HL-60/S4 (cell line): ENCODE results near the gene EIF2S3.

Source experiments
- in situ Hi-C: fragments of 300-500 bp; cut with MboI; formaldehyde crosslinking; loops from 2 replicates; pipeline ENCODE4 v1.14.3; 2022; ENCODE audit warnings: low sequenced_read_pairs

EIF2S3 gene

DNA sequence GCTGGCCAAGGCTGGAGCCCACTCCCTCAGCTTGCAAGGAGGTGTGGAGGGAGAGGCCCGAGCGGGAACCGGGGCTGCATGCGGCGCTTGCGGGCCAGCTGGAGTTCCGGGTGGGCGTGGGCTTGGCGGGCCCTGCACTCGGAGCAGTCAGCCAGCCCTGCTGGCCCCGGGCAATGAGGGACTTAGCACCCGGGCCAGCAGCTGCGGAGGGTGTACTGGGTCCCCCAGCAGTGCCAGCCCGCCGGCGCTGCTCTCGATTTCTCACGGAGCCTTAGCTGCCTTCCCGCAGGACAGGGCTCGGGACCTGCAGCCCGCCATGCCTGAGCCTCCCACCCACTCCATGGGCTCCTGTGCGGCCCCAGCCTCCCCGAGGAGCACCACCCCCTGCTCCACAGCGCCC is 5.1 kb upstream of the EIF2S3 start:
- in situ Hi-C loops: loop anchor here (25.0 kb wide), 1 partner anchor 362 kb away; no protein-coding TSS in a partner anchor

DNA sequence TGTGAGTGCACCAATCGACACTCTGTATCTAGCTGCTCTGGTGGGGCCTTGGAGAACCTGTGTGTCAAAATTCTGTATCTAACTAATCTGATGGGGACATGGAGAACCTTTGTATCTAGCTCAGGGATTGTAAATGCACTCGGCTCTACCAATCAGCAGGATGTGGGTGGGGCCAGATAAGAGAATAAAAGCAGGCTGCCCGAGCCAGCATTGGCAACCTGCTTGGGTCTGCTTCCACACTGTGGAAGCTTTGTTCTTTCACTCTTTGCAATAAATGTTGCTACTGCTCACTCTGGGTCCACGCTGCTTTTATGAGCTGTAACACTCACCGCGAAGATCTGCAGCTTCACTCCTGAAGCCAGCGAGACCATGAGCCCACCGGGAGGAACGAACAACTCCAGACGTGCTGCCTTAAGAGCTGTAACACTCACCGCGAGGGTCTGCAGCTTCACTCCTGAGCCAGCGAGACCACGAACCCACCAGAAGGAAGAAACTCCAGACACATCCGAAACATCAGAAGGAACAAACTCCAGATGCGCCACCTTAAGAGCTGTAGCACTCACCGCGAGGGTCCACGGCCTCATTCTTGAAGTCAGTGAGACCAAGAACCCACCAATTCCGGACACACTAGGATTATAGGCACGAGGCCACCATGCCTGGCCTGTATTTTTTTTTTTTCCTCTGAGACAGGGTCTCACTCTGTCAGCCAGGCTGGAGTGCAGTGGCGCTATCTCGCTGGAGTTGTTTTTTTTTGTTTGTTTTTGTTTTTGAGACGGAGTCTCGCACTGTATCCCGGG is 4.0 kb upstream of the EIF2S3 start:
- in situ Hi-C loops: loop anchor here (25.0 kb wide), 1 partner anchor 363 kb away; no protein-coding TSS in a partner anchor

DNA sequence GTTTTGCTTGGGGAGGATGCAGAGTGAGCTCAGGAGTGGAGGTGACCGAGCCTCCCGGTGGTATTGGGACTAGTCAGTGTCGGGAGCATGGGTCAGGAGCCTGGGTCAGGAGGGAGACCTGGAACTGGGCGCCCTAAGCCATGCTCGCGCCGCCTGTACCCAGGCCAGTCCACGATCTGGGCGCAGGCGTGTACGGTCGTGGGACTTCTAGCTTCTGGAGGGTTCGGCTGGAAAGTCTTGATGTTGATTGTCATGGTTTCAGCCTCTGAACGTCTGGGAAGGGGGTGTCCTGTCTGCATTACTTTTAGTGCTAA is 244 bp downstream of the EIF2S3 start:
- in situ Hi-C loops: loop anchor here (25.0 kb wide), 1 partner anchor 368 kb away; no protein-coding TSS in a partner anchor

DNA sequence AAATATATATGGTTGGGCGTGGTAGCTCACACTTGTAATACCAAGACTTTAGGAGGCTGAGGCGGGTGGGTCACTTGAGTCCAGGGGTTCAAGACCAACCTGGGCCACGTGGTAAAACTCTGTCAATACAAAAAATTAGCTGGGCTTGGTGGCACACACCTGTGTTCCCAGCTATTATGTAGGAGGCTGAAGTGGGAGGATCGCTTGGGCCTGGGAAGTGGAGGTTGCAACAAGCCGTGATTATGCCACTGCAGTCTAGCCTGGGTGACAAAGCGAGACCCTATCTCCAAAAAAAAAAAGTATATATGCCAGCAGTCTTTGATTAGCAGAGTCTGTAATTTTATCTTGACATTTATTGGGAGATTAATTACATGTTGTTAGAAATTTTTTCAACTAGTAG is 8.7 kb downstream of the EIF2S3 start:
- in situ Hi-C loops: loop anchor here (25.0 kb wide), 1 partner anchor 376 kb away; no protein-coding TSS in a partner anchor

DNA sequence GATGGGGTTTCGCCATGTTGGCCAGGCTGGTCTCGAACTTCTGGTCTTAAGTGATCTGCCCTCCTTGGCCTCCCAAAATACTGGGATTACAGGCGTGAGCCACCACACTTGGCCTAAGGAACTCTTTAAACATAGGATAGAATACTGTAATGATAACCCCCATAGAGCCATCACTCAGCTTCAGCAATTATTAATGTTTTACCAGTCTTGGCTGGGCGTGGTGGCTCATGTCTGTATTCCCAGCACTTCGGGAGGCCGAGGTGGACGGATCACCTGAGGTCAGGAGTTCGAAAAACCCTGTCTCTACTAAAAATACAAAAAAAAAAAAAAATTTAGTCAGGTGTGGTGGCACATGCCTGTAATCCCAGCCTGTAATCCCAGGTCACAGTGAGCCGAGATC is 15.1 kb downstream of the EIF2S3 start:
- in situ Hi-C loops: loop anchor here (25.0 kb wide), 1 partner anchor 383 kb away; no protein-coding TSS in a partner anchor

DNA sequence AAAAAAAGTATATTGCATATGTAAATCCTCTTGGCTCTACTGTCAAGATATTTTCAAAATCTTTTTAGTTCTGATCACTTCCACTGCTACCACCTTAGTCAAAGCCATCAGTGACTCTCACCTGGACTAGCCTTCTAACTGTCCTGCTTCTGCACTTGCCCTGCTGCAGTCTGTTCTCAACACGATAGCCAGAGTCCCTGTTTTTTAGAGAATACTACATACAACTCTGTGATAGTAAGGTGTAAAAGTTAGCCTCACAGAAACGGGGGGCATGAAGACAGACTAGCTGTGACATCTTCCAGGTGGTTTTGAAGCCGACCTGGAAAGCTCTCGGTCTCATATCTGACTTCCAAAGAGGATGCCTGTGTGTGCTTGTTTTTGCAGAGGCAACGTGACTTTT is 24.7 kb downstream of the EIF2S3 start:
- in situ Hi-C loops: no loop called here

DNA sequence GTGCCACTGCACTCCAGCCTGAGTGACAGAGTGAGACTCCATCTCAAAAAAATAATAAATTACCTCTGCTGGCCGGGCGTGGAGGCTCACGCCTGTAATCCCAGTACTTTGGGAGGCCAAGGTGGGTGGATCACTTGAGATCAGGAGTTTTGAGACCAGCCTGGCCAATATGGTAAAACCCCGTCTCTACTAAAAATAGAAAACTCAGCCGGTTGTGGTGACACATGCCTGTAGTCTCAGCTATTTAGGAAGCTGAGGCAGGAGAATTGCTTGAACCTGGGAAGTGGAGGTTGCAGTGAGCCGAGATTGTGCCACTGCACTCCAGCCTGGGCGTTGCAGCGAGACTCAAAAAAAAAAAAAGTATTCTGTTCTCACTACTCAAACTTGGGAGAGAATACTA is 25.5 kb downstream of the EIF2S3 start:
- in situ Hi-C loops: loop anchor here (10.0 kb wide), 1 partner anchor 165 kb away; no protein-coding TSS in a partner anchor

DNA sequence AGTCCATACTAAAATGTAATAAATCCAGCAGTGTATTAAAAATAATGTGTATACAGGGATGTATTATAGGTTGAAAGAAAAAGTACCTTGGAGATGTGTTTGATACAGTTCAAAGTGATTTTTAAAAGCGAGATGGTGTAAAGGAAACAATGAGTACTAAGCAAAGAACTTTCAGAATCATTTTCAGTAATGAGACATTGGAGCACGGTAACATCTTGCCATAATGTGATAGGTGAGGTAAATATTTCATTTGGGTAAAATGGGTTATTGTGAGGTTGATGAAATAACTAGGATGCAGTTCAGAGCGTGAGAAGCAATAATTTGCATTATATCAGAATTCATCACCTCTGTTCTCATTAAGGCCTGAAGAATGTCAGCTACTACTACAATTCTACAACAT is 25.9 kb downstream of the EIF2S3 start:
- in situ Hi-C loops: loop anchor here (10.0 kb wide), 1 partner anchor 164 kb away; no protein-coding TSS in a partner anchor

DNA sequence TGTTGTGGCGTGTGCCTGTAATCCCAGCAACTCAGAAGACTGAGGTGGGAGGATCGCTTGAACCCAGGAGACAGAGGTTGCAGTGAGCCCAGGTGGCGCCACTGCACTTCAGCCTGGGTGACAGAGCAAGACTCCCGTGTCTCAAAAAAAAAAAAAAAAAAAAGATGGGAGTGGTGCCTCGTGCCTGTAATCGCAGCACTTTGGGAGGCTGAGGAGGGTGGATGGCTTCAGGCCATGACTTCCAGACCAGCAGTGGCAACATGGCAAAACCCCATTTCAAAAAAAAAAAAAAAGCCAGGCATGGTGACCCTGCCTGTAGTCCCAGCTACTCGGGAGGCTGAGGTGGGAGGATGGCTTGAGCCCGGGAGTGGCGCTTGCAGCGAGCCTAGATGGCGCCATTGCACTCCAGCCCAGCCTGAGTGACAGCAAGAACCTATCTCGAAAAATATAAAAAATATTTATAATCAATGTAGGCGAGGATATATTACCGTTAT is 27.0 kb downstream of the EIF2S3 start:
- in situ Hi-C loops: loop anchor here (10.0 kb wide), 1 partner anchor 163 kb away; no protein-coding TSS in a partner anchor

DNA sequence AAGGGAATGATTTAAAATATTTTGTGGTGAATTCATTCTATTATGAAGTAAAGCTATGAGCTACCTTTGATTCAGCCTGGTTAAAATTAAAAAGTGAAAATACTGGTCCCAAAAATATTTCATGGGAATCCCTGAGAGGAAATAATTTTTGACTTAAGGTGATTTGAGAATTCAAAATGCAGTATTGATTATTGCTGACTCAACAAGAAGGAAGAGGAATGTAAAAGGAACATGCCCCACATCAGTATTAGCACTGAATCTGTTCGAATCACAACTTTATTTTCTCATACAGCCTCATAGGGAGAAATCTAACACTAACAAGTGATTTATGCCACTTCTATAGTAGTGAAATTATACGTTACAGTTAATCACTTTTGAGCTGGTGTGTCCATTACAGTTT is 27.7 kb downstream of the EIF2S3 start:
- in situ Hi-C loops: loop anchor here (10.0 kb wide), 1 partner anchor 162 kb away; no protein-coding TSS in a partner anchor

DNA sequence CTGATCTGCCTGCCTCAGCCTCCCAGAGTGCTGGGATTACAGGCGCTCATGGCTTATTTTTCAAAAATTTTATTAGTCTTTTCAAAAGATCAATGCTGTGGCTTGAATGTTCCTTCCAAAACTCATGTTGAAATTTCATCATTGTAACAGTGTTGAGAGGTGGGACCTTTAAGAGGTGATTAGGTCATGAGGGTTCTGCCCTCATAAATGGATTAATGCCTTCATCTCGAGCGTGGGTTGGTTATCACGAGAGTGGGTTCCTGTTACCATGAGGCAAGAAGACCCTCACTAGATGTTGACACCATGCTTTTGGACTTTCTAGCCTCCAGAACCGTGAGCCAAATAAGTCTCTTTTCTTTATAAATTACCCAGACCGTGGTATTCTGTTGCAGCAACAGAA is 30.3 kb downstream of the EIF2S3 start:
- in situ Hi-C loops: loop anchor here (10.0 kb wide), 1 partner anchor 160 kb away; no protein-coding TSS in a partner anchor

DNA sequence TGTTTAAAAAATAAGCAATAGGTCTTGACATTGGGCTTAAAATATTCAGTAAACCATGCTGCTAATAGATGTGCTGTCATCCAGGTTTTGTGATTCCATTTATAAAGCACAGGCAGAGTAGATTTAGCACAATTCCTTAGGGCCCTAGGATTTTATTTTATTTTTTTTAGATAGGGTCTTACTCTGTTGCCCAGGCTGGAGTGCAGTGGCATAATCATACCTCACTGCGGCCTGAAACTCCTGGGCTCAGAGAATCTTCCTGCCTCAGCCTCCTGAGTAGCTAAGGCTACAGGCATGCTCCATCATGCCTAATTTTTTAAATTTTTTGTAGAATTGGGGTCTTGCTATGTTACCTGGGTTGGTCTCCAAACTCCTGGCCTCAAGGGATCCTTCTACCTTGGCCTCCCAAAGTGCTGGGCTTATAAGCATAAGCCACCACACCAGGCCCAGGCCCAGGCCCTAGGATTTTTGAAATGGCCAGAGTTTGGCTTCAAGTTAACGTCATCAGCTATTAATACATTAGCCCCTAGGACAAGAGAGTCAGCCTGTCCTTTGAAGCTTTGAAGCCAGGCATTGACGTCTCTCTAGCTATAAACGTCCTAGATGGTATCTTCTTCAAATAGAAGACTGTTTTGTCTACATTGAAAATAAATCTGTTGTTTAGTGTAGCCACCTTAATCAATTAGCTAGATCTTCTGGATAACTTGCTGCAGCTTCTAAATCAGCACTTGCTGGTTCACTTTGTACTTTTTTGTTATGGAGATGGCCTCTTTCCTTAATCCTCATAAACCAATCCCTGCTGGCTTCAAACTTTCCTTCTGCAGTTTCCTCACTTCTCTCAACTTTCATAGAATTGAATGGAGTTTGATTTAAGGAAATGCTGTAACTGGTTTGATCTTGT is 35.8 kb downstream of the EIF2S3 start:
- in situ Hi-C loops: no loop called here

DNA sequence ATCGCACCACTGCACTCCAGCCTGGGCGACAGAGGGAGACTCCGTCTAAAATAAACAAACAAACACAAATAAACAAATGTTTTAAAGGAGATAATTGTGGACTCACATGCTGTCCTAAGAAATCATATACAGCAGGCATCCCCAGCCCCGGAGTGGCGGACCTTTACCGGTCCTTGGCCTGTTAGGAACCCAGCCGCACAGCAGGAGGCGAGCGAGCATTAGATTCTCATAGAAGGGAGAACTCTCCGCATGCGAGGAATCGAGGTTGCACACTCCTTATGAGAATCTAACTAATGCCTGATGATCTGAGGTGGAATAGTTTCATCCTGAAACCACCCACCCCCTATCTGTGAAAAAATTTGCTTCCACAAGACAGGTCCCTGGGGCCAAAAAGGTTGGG is 39.0 kb downstream of the EIF2S3 start:
- in situ Hi-C loops: no loop called here

DNA sequence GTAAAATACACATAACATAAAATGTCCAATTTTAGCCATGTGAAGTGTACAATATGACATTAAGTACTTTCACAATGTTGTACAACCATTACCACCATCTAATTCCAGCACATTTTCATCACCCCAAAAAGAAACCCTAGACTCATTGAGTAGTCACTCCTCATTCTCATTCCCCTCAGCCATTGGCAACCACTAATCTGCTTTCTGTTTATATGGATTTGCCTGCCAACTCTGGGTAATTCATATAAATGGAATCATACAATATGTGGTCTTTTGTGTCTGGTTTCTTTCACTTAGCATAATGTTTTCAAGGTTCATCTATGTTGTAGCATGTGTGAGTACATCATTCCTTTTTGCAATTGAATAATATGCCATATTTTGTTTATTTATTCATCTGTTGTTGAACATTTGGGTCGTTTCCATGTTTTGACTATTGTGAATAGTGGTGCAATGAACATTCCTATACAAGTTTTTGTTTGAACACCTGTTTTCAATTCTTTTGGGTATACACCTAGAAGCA is 43.0 kb downstream of the EIF2S3 start:
- in situ Hi-C loops: no loop called here

DNA sequence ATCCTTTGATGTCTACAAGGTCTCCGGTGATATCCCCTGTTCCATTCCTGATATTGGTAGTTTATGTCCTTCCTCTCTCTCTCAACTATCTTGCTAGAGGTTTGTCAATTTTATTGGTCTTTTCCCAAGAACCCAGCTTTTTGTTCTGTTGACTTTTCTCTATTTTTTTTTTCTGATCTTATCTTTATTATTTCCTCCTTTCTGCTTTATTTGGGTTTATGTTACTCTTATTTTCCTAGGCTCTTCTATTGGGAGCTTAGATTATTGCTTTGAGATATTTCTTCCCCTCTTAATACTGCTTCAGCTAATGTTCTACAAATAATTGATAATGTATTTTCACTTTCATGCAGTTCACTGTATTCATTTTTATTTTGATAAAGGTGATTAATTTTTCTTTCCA is 44.2 kb downstream of the EIF2S3 start:
- in situ Hi-C loops: no loop called here

DNA sequence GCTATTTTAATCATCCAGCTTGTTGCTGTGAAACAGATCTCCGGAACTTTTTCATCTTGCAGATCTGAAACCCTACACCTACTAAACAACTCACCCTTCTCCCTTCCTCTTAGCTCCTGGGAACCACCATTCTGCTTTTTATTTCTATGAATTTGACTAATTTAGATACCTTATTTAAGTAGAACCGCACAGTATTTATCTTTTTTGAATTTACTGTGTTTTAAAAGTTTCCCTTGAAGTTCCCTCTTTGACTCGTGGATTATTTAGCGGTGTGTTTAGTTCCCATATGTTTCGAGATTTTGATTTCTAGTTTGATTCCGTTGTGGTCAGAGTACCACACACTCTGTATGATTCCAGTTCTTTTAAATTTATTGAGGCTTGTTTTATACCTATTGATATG is 44.6 kb downstream of the EIF2S3 start:
- in situ Hi-C loops: no loop called here

DNA sequence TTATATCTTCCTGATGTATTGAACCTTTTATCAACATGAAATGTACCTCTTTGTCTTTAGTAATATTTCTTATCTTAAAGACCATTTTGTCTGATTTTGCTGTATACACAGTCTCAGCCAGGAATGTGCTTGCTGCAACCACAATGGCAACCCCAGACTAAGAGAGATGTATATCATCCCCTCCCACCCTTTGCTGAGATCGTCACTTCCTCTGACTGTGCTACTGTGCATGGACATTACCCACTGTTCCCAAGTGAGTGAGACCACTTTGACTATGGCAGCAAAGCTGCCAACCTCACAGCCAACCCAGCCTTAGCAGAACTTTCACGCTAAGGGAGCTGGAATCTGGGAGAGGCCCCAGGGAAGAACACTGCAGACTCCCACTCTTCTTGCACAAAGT is 46.0 kb downstream of the EIF2S3 start:
- in situ Hi-C loops: no loop called here

DNA sequence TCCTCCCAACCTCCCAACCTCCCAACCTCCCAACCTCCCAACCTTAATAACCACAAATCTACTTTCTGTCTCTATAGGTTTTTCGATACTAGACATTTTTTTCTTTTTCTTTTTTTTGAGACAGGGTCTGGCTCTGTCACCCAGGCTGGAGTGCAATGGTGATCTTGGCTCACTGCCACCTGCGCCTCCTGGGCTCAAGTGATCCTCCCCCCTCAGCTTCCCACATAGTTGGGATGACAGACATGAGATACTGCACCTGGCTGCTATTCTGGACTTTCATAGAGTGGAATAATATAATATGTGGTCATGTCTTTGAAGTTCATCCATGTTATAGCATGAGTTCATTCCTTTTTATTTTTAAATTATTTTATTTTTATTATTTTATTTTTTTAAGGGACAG is 55.3 kb downstream of the EIF2S3 start:
- in situ Hi-C loops: no loop called here

DNA sequence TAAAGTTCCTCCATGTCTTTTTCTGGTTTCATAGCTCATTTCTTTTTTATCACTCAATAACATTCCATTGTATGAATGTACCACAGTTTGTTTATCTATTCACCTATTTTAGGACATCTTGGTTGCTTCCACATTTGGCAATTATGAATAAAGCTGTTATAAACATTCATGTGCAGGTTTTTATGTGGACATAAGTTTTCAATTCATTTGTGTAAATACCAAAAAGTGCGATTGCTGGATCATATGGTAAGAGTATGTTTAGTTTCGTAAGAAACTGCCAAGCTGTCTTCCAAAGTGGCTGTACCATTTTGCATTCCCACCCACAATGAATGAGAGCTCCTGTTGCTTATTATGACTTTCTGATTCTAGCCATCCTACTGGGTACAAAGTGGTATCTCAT is 58.4 kb downstream of the EIF2S3 start:
- in situ Hi-C loops: no loop called here

DNA sequence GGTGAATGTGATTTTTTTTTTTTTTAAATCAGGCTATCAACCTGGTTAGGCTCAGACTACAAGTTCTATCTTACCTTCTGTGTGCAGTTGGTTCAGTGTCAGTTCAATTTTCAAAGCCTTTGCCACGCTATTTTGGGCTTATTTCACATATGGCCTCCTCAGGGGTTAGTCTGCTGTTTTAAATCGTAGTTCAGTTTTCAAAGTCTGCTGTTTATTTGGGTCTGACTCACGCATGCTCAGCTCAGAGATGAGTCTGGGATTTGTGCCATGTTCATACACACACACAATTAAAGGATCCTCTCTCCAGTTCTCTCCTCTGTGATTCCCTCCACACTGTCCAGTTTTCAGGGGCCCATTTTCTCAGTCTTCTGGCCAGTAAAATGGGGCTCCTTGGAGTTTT is 62.5 kb downstream of the EIF2S3 start:
- in situ Hi-C loops: no loop called here

DNA sequence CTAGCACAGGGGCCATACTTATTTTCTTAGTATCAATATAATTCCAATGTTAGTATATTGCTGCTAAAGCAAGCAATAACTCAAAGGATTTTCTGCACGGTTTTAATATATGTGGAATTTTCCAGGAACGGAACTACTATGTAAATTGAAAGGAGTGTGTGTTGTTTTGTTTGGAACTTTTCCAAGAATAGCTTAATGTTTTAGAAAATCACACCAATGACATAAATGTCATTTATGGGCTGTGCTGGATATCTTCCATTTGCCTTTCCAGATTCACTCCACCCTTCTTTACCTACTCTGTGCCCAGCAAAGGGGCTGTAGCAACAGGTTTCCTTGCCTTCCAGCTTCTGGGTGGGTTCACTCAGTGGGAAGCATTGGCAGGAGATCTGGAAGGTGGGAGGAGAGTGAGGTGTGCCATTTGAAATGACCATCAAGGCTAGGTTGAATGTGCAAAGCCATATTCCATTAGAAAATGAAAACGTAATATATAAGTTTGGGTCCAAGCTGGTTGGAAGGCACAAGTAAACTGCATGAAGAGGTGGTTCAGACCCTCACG is 69.6 kb downstream of the EIF2S3 start:
- in situ Hi-C loops: no loop called here
